PC-9 (cell line): Measurements from ENCODE around the gene TBC1D24.

ENCODE experiments used
- EZH2 ChIP-seq: fragments of 200-600 bp; sonication (generic); IDR thresholded peaks from 2 replicates; pipeline ENCODE4 v1.8.0; 2017; ENCODE audit warnings: antibody characterized with exemption, low read depth
- TF ChIP-seq, protein P1 (sequence below): fragments of 200-600 bp; sonication (generic); conservative IDR thresholded peaks from 2 replicates; pipeline ENCODE4 v1.6.1; 2017; ENCODE audit warnings: mixed run types, antibody characterized with exemption, mild to moderate bottlenecking, moderate library complexity

DNA sequence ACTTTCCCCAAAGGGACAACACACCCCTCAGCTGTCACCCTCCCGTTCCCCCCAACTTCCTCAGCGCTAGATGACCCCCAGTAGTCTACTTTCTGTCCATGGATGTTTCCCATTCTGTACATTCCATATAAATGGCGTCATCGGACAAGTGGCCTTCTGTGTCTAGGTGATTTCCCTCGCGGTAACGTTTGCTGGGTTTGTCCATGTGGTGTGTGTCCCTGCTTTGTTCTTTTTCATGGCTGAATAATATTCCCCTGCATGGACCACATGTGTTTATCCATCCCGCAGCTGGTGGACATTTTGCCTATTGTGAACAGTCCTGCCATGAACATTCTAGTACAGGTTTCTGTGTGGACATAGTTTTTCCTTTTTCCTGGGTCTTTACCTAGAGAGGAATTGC lies 22.3 kb upstream of the TBC1D24 start:
- TF ChIP-seq, protein P1, sequence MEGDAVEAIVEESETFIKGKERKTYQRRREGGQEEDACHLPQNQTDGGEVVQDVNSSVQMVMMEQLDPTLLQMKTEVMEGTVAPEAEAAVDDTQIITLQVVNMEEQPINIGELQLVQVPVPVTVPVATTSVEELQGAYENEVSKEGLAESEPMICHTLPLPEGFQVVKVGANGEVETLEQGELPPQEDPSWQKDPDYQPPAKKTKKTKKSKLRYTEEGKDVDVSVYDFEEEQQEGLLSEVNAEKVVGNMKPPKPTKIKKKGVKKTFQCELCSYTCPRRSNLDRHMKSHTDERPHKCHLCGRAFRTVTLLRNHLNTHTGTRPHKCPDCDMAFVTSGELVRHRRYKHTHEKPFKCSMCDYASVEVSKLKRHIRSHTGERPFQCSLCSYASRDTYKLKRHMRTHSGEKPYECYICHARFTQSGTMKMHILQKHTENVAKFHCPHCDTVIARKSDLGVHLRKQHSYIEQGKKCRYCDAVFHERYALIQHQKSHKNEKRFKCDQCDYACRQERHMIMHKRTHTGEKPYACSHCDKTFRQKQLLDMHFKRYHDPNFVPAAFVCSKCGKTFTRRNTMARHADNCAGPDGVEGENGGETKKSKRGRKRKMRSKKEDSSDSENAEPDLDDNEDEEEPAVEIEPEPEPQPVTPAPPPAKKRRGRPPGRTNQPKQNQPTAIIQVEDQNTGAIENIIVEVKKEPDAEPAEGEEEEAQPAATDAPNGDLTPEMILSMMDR, result no peak
- no peak for TF ChIP-seq EZH2
